H1 (cell line): ENCODE results near the gene ARHGAP22. TPM values are rescaled to one million over a fixed set of nuclear protein-coding genes. Genes with fewer than 3 reads are reported as not detected.

Experiments used
- CTCF ChIA-PET: fragments of 300-600 bp; sonication (Branson Sonifier 250); formaldehyde crosslinking; loops from one replicate; lab custom pipeline; 2021; ENCODE audit not compliant: partially characterized antibody; lab: Charles Lee
- POLR2A ChIA-PET: fragments of 300-600 bp; sonication (Branson Sonifier 250); formaldehyde crosslinking; loops from one replicate; lab custom pipeline; 2021; ENCODE audit warnings: inconsistent platforms; ENCODE audit not compliant: partially characterized antibody; lab: Charles Lee
- DNase-seq, 2 experiments: peaks; one replicate each; pipeline versions ENCODE4 v3.0.0 to v3.0.0-alpha.2; 2010 to 2022; ENCODE audit warnings: low spot score in 2 of 2, low read depth in 1 of 2, mixed read lengths in 1 of 2
- FAIRE-seq: peaks from 2 replicates; lab custom pipeline; 2011; peaks lifted over from hg19 to GRCh38; lab: Jason Lieb, UNC
- H2AFZ ChIP-seq: 2 replicates; pipeline ENCODE4 v1.8.1; 2012; ENCODE audit warnings: low read length, inconsistent platforms
- H2AK5ac ChIP-seq: 2 replicates; pipeline ENCODE4 v1.6.1; 2013; ENCODE audit warnings: low read depth, low read length
- H2BK120ac ChIP-seq: replicated peaks from 2 replicates; pipeline ENCODE3; 2013; ENCODE audit warnings: low read depth, low read length, inconsistent platforms
- H2BK12ac ChIP-seq: 2 replicates; pipeline ENCODE4 v1.6.1; 2013; ENCODE audit warnings: low read depth, low read length
- H2BK15ac ChIP-seq: 2 replicates; pipeline ENCODE4 v1.6.1; 2013; ENCODE audit warnings: low read length
- H2BK20ac ChIP-seq: 2 replicates; pipeline ENCODE4 v1.6.1; 2013; ENCODE audit warnings: low read length
- H2BK5ac ChIP-seq: 2 replicates; pipeline ENCODE4 v1.6.1; 2013; ENCODE audit warnings: low read depth, low read length
- H3K14ac ChIP-seq: 2 replicates; pipeline ENCODE4 v1.6.1; 2013; ENCODE audit warnings: inconsistent platforms; ENCODE audit not compliant: insufficient read length
- H3K18ac ChIP-seq: 2 replicates; pipeline ENCODE4 v1.6.1; 2013; ENCODE audit warnings: low read length; ENCODE audit errors: extremely low read depth
- H3K23ac ChIP-seq: 2 replicates; pipeline ENCODE4 v1.6.1; 2013; ENCODE audit warnings: inconsistent platforms; ENCODE audit not compliant: insufficient read length
- H3K23me2 ChIP-seq: 2 replicates; pipeline ENCODE4 v1.6.1; 2013; ENCODE audit warnings: low read depth, low read length
- H3K27ac ChIP-seq: 2 replicates; pipeline ENCODE4 v1.6.1; 2011; ENCODE audit warnings: low read depth, low read length, inconsistent platforms
- H3K27me3 ChIP-seq, 4 experiments: replicated peaks in 1 of 4; 1 replicate in 1 of 4; 2 replicates in 3 of 4; pipeline versions ENCODE4 v1.6.1 to v1.8.1; 2011 to 2013; ENCODE audit warnings: low read length in 3 of 4, mild to moderate bottlenecking in 3 of 4, inconsistent platforms in 2 of 4, mixed read lengths in 2 of 4, moderate library complexity in 1 of 4; ENCODE audit not compliant: control insufficient read depth in 3 of 4, insufficient read depth in 3 of 4; ENCODE audit errors: extremely low read depth in 1 of 4
- H3K36me3 ChIP-seq, 4 experiments: 2 replicates each; pipeline versions ENCODE4 v1.6.1 to v1.8.1; 2011 to 2013; ENCODE audit warnings: mild to moderate bottlenecking in 4 of 4, low read length in 3 of 4, moderate library complexity in 2 of 4, control low read depth in 1 of 4, inconsistent platforms in 1 of 4; ENCODE audit not compliant: insufficient read depth in 4 of 4, control insufficient read depth in 2 of 4
- H3K4ac ChIP-seq: replicated peaks from 2 replicates; pipeline ENCODE3; 2013; ENCODE audit warnings: low read length, low read depth, mixed read lengths, inconsistent platforms; ENCODE audit not compliant: insufficient read length
- H3K4me1 ChIP-seq, 4 experiments: replicated peaks in 1 of 4; 1 replicate in 1 of 4; 2 replicates in 3 of 4; pipeline versions ENCODE4 v1.6.1 to v1.8.1; 2011 to 2013; ENCODE audit warnings: low read length in 3 of 4, inconsistent platforms in 2 of 4, mixed read lengths in 1 of 4; ENCODE audit not compliant: insufficient read depth in 4 of 4, control insufficient read depth in 3 of 4
- H3K4me2 ChIP-seq, 2 experiments: 2 replicates each; pipeline versions ENCODE4 v1.6.1 to v1.8.1; 2011 to 2013; ENCODE audit warnings: low read depth in 2 of 2, low read length in 2 of 2, control low read depth in 1 of 2, inconsistent platforms in 1 of 2, mild to moderate bottlenecking in 1 of 2; ENCODE audit not compliant: insufficient read depth in 1 of 2
- H3K4me3 ChIP-seq, 4 experiments: fragments of 200-600, 300-600 bp in 1 of 4; sonication (generic), shearing (Covaris generic), sonication (Bioruptor Twin) in 1 of 4; 2 replicates each; pipeline versions ENCODE4 v1.5.1 to v1.8.1; 2011 to 2016; ENCODE audit warnings: low read length in 4 of 4, low read depth in 3 of 4, control low read depth in 2 of 4, inconsistent platforms in 2 of 4, mild to moderate bottlenecking in 2 of 4, mixed read lengths in 1 of 4, moderate library complexity in 1 of 4; ENCODE audit not compliant: insufficient read depth in 2 of 4; ENCODE audit errors: extremely low read depth in 1 of 4
- H3K56ac ChIP-seq: replicated peaks from 2 replicates; pipeline ENCODE3; 2013; ENCODE audit warnings: low read depth, mild to moderate bottlenecking, mixed read lengths, low read length, inconsistent platforms; ENCODE audit not compliant: insufficient read length
- H3K79me1 ChIP-seq: 2 replicates; pipeline ENCODE4 v1.6.1; 2013; ENCODE audit warnings: low read depth, low read length, control low read depth
- H3K79me2 ChIP-seq, 2 experiments: 2 replicates each; pipeline versions ENCODE4 v1.6.1 to v1.8.1; 2012 to 2013; ENCODE audit warnings: low read length in 2 of 2, mild to moderate bottlenecking in 2 of 2, inconsistent platforms in 1 of 2; ENCODE audit not compliant: insufficient read depth in 2 of 2, control insufficient read depth in 1 of 2
- H3K9ac ChIP-seq, 4 experiments: replicated peaks in 1 of 4; 1 replicate in 1 of 4; 2 replicates in 3 of 4; pipeline versions ENCODE4 v1.6.1 to v1.8.1; 2011 to 2013; ENCODE audit warnings: low read depth in 3 of 4, low read length in 3 of 4, control low read depth in 2 of 4, mild to moderate bottlenecking in 2 of 4, moderate library complexity in 2 of 4, inconsistent platforms in 1 of 4; ENCODE audit errors: extremely low read depth in 1 of 4
- H3K9me3 ChIP-seq, 2 experiments: 2 replicates each; pipeline versions ENCODE4 v1.6.1 to v1.8.1; 2012 to 2013; ENCODE audit warnings: mild to moderate bottlenecking in 2 of 2, moderate library complexity in 2 of 2, control low read depth in 1 of 2, inconsistent platforms in 1 of 2, low read depth in 1 of 2, low read length in 1 of 2, mixed read lengths in 1 of 2; ENCODE audit not compliant: insufficient read depth in 2 of 2
- H4K20me1 ChIP-seq, 2 experiments: replicated peaks in 1 of 2; 2 replicates each; pipeline versions ENCODE3 to v1.8.1; 2011 to 2013; ENCODE audit warnings: inconsistent platforms in 2 of 2, low read length in 2 of 2, mild to moderate bottlenecking in 1 of 2; ENCODE audit not compliant: insufficient read depth in 2 of 2, control insufficient read depth in 1 of 2
- H4K5ac ChIP-seq: 2 replicates; pipeline ENCODE4 v1.6.1; 2013; ENCODE audit warnings: low read length, low read depth, mixed read lengths, inconsistent platforms; ENCODE audit not compliant: insufficient read length
- H4K8ac ChIP-seq: 2 replicates; pipeline ENCODE4 v1.8.0; 2013; ENCODE audit warnings: mild to moderate bottlenecking, moderate library complexity, low read length, inconsistent platforms; ENCODE audit not compliant: insufficient read depth; ENCODE audit errors: extremely low read depth
- H4K91ac ChIP-seq: replicated peaks from 2 replicates; pipeline ENCODE3; 2013; ENCODE audit warnings: low read length, mixed read lengths, inconsistent platforms; ENCODE audit not compliant: insufficient read length
- ASH2L ChIP-seq: fragments of 200-600, 300-600 bp; sonication (generic); IDR thresholded peaks from one replicate; pipeline ENCODE4 v1.7.1; 2017; ENCODE audit warnings: low read length
- BCL11A ChIP-seq, 2 experiments: IDR thresholded peaks; one replicate each; pipeline ENCODE4 v1.6.1; 2011; ENCODE audit warnings: low read depth in 2 of 2, low read length in 2 of 2, mild to moderate bottlenecking in 2 of 2
- CBX5 ChIP-seq: fragments of 300-800, 300-1000 bp; sonication (generic); IDR thresholded peaks from 2 replicates; pipeline ENCODE4 v1.7.1; 2016; ENCODE audit warnings: antibody characterized with exemption, low read length, low read depth
- CTCF ChIP-seq, 3 experiments: IDR thresholded peaks; 1 replicate in 2 of 3; 2 replicates in 1 of 3; pipeline versions ENCODE4 v1.5.1 to v1.6.1; 2011; ENCODE audit warnings: low read length in 3 of 3, mild to moderate bottlenecking in 3 of 3, inconsistent platforms in 2 of 3, low read depth in 1 of 3, moderate library complexity in 1 of 3; ENCODE audit not compliant: insufficient read depth in 1 of 3; ENCODE audit errors: control extremely low read depth in 1 of 3
- FOSL1 ChIP-seq: IDR thresholded peaks from 2 replicates; pipeline ENCODE4 v1.6.1; 2011; ENCODE audit warnings: mild to moderate bottlenecking, low read depth, low read length, moderate library complexity; ENCODE audit not compliant: insufficient read depth
- HDAC6 ChIP-seq: IDR thresholded peaks from one replicate; pipeline ENCODE4 v1.7.1; 2012; ENCODE audit warnings: low read depth, mild to moderate bottlenecking, inconsistent platforms, low read length, moderate library complexity
- PHF8 ChIP-seq: fragments of 200-600 bp; sonication (generic); conservative IDR thresholded peaks from 2 replicates; pipeline ENCODE4 v1.7.1; 2012; ENCODE audit warnings: low read depth, mild to moderate bottlenecking, inconsistent platforms, low read length, moderate library complexity
- SIN3A ChIP-seq, 2 experiments: IDR thresholded peaks in 1 of 2; conservative IDR thresholded peaks in 1 of 2; 2 replicates each; pipeline ENCODE4 v1.6.1; 2011 to 2012; ENCODE audit warnings: low read length in 2 of 2, improper control_type of control experiment in 1 of 2, low read depth in 1 of 2, mild to moderate bottlenecking in 1 of 2
- SP1 ChIP-seq: IDR thresholded peaks from 2 replicates; pipeline ENCODE4 v1.6.1; 2011; ENCODE audit warnings: low read depth, low read length
- WGBS, 2 experiments: shearing (Covaris generic) in 1 of 2; methylation state at CpG; one replicate each; pipeline versions ENCODE4 v1.1.6 to v1.1.7; 2013 to 2015; ENCODE audit warnings: low lambda C conversion rate in 2 of 2, mixed read lengths in 2 of 2, inconsistent platforms in 1 of 2, low coverage in 1 of 2, missing lambda C conversion rate in 1 of 2; ENCODE audit not compliant: insufficient replicate concordance in 2 of 2, insufficient coverage in 1 of 2, insufficient read length in 1 of 2; ENCODE audit errors: extremely low coverage in 1 of 2, missing lambda C conversion rate in 1 of 2; 5-methylcytosine and 5-hydroxymethylcytosine counted together
- polyA plus RNA-seq, 7 experiments: library from polyadenylated mRNA; depleted of rRNA in 3 of 7; stranded (reverse) in 5 of 7; unstranded in 2 of 7; fragments of >200 nt in 5 of 7; fragments of 200-250 nt in 2 of 7; gene quantifications; 1 replicate in 5 of 7; 2 replicates in 1 of 7; 4 replicates in 1 of 7; pipeline versions ENCODE4 v1.2.1 to v1.2.3, GENCODE V29; 2011 to 2013; ENCODE audit warnings: missing spikeins in 2 of 7, mixed read lengths in 2 of 7
- total RNA-seq: library from RNA; stranded (reverse); fragmentation: NEBNext Ultra II Directional; extraction: Animal tissue kit (Norgen Biotek cat#: 25700); gene quantifications from 2 replicates; pipeline ENCODE4 v1.2.1, GENCODE V29; 2021
- TF ChIP-seq, protein P1 (sequence below): IDR thresholded peaks from 2 replicates; pipeline ENCODE4 v1.6.1; 2012; ENCODE audit warnings: low read length, inconsistent platforms

Gene ARHGAP22
- total and polyA plus RNA-seq, 2 of the 8 experiments (the other 6 are each of a cell fraction or from before 2014, with no cell fraction given): 3.6 to 11.2 TPM

- Histone ChIP-seq H3K9ac (no peak overlapping the region), H3K23me2 (no peaks in the 10 kb centered on the region), H3K23ac (no peak overlapping the region), H3K27me3 (no peaks in the 10 kb centered on the region), H3K9me3 (no peaks in the 10 kb centered on the region), H3K4me2 (no peak overlapping the region), H3K27ac (no peak overlapping the region), H3K4ac (no peak overlapping the region), H2BK12ac (no peak overlapping the region), H2BK120ac (no peak overlapping the region), H4K8ac (no peak overlapping the region), H2BK20ac (no peak overlapping the region), H2AK5ac (no peak overlapping the region), H3K79me1 (0 out of 2 replicates have a peak, but pooled peaks cover 2% of the 10 kb centered on the region), H3K56ac (no peak overlapping the region), H3K4me1 (peaks cover 0 to 9% (median 1%) of the 10 kb centered on the region in 4 experiments; a peak in 3 of 7 replicates), H3K18ac (no peak overlapping the region), H2BK15ac (no peak overlapping the region), H4K5ac (no peak overlapping the region), H4K20me1 (no peaks in the 10 kb centered on the region), H2BK5ac (no peak overlapping the region), H3K79me2 (no peaks in the 10 kb centered on the region), H3K4me3 (no peak overlapping the region), H2AFZ (no peak overlapping the region), H4K91ac (no peak overlapping the region), H3K14ac (no peak overlapping the region), H3K36me3 (no peaks in the 10 kb centered on the region)
- CTCF ChIA-PET: no interaction called here
- 80% methylated on average over 4 of the region's 4 CpGs; no CpG with 5 or more reads in 1 of the 2 experiments for WGBS, 2 experiments
- POLR2A ChIA-PET: no interaction called here
- no peak for FAIRE-seq
- no peak for DNase-seq
- TF ChIP-seq SP1 (no peak), HDAC6 (no peak), ASH2L (no peak), FOSL1 (no peak), CTCF (IDR thresholded peaks at IDR 0.05; ENCODE audit: control extremely low read depth in 1 of 3, insufficient read depth in 1 of 3, low read depth in 1 of 3, low read length in 3 of 3) (no peak), CBX5 (no peak), SIN3A (conservative IDR thresholded peaks at IDR 0.05 in 1 of 2, IDR thresholded peaks at IDR 0.05 in 1 of 2; ENCODE audit: low read depth in 1 of 2, low read length in 2 of 2) (no peak), BCL11A (IDR thresholded peaks at IDR 0.05; ENCODE audit: low read depth in 2 of 2, low read length in 2 of 2) (no peak), PHF8 (no peak)
- TF ChIP-seq, protein P1, sequence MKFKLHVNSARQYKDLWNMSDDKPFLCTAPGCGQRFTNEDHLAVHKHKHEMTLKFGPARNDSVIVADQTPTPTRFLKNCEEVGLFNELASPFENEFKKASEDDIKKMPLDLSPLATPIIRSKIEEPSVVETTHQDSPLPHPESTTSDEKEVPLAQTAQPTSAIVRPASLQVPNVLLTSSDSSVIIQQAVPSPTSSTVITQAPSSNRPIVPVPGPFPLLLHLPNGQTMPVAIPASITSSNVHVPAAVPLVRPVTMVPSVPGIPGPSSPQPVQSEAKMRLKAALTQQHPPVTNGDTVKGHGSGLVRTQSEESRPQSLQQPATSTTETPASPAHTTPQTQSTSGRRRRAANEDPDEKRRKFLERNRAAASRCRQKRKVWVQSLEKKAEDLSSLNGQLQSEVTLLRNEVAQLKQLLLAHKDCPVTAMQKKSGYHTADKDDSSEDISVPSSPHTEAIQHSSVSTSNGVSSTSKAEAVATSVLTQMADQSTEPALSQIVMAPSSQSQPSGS: no peak
Measured at GRCh38 chr10:48477616-48478015, 127.3 kb downstream of the ARHGAP22 start.
